H1 (cell line): ENCODE results near the gene OSBPL9. TPM values are rescaled to one million over a fixed set of nuclear protein-coding genes. Genes with fewer than 3 reads are reported as not detected.

Experiments
- EP300 ChIP-seq, 2 experiments: IDR thresholded peaks; 1 replicate in 1 of 2; 2 replicates in 1 of 2; pipeline ENCODE4 v1.6.1; 2011 to 2012; ENCODE audit warnings: low read depth in 2 of 2, low read length in 2 of 2, mild to moderate bottlenecking in 2 of 2, borderline replicate concordance in 1 of 2, inconsistent platforms in 1 of 2, moderate library complexity in 1 of 2
- polyA plus RNA-seq, 7 experiments: library from polyadenylated mRNA; depleted of rRNA in 3 of 7; stranded (reverse) in 5 of 7; unstranded in 2 of 7; fragments of >200 nt in 5 of 7; fragments of 200-250 nt in 2 of 7; gene quantifications; 1 replicate in 5 of 7; 2 replicates in 1 of 7; 4 replicates in 1 of 7; pipeline versions ENCODE4 v1.2.1 to v1.2.3, GENCODE V29; 2011 to 2013; ENCODE audit warnings: missing spikeins in 2 of 7, mixed read lengths in 2 of 7
- total RNA-seq: library from RNA; stranded (reverse); fragmentation: NEBNext Ultra II Directional; extraction: Animal tissue kit (Norgen Biotek cat#: 25700); gene quantifications from 2 replicates; pipeline ENCODE4 v1.2.1, GENCODE V29; 2021
- TF ChIP-seq, protein P1 (sequence below): fragments of 300-600 bp; sonication (generic); IDR thresholded peaks from 2 replicates; pipeline ENCODE4 v1.7.1; 2012; ENCODE audit warnings: low read length, moderate library complexity, mild to moderate bottlenecking, inconsistent platforms; ENCODE audit not compliant: insufficient replicate concordance

Gene OSBPL9
- total and polyA plus RNA-seq, 2 of the 8 experiments (the other 6 are each of a cell fraction or from before 2014, with no cell fraction given): 58.2 to 71.6 TPM

DNA sequence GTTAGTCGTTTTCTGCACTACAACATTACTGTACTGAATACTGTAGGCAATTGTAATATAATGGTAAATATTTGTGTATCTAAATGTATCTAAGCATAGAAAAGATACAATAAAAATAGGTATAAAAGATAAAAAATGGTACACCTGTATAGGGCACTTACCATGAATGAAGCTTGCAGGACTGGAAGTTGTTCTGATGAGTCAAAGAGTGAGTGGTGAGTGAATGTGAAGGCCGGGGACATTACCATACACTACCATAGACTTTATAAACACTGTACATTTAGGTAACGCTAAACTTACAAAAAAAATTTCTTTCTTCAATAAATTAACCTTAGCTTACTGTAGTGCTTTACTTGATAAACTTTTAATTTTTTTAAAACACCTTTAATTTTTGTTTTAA, 13.5 kb downstream of the OSBPL9 start (continued):
- TF ChIP-seq, protein P1, sequence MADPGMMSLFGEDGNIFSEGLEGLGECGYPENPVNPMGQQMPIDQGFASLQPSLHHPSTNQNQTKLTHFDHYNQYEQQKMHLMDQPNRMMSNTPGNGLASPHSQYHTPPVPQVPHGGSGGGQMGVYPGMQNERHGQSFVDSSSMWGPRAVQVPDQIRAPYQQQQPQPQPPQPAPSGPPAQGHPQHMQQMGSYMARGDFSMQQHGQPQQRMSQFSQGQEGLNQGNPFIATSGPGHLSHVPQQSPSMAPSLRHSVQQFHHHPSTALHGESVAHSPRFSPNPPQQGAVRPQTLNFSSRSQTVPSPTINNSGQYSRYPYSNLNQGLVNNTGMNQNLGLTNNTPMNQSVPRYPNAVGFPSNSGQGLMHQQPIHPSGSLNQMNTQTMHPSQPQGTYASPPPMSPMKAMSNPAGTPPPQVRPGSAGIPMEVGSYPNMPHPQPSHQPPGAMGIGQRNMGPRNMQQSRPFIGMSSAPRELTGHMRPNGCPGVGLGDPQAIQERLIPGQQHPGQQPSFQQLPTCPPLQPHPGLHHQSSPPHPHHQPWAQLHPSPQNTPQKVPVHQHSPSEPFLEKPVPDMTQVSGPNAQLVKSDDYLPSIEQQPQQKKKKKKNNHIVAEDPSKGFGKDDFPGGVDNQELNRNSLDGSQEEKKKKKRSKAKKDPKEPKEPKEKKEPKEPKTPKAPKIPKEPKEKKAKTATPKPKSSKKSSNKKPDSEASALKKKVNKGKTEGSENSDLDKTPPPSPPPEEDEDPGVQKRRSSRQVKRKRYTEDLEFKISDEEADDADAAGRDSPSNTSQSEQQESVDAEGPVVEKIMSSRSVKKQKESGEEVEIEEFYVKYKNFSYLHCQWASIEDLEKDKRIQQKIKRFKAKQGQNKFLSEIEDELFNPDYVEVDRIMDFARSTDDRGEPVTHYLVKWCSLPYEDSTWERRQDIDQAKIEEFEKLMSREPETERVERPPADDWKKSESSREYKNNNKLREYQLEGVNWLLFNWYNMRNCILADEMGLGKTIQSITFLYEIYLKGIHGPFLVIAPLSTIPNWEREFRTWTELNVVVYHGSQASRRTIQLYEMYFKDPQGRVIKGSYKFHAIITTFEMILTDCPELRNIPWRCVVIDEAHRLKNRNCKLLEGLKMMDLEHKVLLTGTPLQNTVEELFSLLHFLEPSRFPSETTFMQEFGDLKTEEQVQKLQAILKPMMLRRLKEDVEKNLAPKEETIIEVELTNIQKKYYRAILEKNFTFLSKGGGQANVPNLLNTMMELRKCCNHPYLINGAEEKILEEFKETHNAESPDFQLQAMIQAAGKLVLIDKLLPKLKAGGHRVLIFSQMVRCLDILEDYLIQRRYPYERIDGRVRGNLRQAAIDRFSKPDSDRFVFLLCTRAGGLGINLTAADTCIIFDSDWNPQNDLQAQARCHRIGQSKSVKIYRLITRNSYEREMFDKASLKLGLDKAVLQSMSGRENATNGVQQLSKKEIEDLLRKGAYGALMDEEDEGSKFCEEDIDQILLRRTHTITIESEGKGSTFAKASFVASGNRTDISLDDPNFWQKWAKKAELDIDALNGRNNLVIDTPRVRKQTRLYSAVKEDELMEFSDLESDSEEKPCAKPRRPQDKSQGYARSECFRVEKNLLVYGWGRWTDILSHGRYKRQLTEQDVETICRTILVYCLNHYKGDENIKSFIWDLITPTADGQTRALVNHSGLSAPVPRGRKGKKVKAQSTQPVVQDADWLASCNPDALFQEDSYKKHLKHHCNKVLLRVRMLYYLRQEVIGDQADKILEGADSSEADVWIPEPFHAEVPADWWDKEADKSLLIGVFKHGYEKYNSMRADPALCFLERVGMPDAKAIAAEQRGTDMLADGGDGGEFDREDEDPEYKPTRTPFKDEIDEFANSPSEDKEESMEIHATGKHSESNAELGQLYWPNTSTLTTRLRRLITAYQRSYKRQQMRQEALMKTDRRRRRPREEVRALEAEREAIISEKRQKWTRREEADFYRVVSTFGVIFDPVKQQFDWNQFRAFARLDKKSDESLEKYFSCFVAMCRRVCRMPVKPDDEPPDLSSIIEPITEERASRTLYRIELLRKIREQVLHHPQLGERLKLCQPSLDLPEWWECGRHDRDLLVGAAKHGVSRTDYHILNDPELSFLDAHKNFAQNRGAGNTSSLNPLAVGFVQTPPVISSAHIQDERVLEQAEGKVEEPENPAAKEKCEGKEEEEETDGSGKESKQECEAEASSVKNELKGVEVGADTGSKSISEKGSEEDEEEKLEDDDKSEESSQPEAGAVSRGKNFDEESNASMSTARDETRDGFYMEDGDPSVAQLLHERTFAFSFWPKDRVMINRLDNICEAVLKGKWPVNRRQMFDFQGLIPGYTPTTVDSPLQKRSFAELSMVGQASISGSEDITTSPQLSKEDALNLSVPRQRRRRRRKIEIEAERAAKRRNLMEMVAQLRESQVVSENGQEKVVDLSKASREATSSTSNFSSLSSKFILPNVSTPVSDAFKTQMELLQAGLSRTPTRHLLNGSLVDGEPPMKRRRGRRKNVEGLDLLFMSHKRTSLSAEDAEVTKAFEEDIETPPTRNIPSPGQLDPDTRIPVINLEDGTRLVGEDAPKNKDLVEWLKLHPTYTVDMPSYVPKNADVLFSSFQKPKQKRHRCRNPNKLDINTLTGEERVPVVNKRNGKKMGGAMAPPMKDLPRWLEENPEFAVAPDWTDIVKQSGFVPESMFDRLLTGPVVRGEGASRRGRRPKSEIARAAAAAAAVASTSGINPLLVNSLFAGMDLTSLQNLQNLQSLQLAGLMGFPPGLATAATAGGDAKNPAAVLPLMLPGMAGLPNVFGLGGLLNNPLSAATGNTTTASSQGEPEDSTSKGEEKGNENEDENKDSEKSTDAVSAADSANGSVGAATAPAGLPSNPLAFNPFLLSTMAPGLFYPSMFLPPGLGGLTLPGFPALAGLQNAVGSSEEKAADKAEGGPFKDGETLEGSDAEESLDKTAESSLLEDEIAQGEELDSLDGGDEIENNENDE: no peak
- TF ChIP-seq EP300 (IDR thresholded peaks at IDR 0.05; ENCODE audit: borderline replicate concordance in 1 of 2, low read depth in 2 of 2, low read length in 2 of 2): no peak
